OCI-LY3 (cell line): ENCODE results near the gene FSTL4.

Source experiments
- H2AFZ ChIP-seq: fragments of 200-600, 300-600 bp; shearing (Covaris generic); 2 replicates; pipeline ENCODE4 v1.6.0; 2014; ENCODE audit warnings: antibody characterized with exemption, low read depth, low read length
- H3K27ac ChIP-seq: fragments of 200-600, 300-600 bp; sonication (generic); 2 replicates; pipeline ENCODE4 v1.5.1; 2014; ENCODE audit warnings: mild to moderate bottlenecking, low read length, moderate library complexity, mixed read lengths
- H3K27me3 ChIP-seq: fragments of 200-600, 300-600 bp; sonication (generic); 2 replicates; pipeline ENCODE4 v1.6.1; 2014; ENCODE audit warnings: low read depth, low read length, mixed read lengths
- H3K36me3 ChIP-seq: fragments of 200-600, 300-600 bp; sonication (generic); replicated peaks from 2 replicates; pipeline ENCODE3; 2014; ENCODE audit warnings: low read depth, low read length, mixed read lengths
- H3K4me1 ChIP-seq: fragments of 300-600, 200-600 bp; sonication (generic); 2 replicates; pipeline ENCODE4 v1.6.1; 2014; ENCODE audit warnings: low read length, mixed read lengths
- H3K4me2 ChIP-seq: fragments of 200-600, 300-600 bp; sonication (generic); 2 replicates; pipeline ENCODE4 v1.6.1; 2014; ENCODE audit warnings: low read length, mixed read lengths
- H3K4me3 ChIP-seq: fragments of 300-600, 200-600 bp; sonication (generic); 2 replicates; pipeline ENCODE4 v1.5.1; 2014; ENCODE audit warnings: antibody characterized with exemption, mild to moderate bottlenecking, low read length, moderate library complexity
- H3K79me2 ChIP-seq: fragments of 300-600, 200-600 bp; shearing (Covaris generic); 2 replicates; pipeline ENCODE4 v1.6.1; 2014; ENCODE audit warnings: mild to moderate bottlenecking, low read length, mixed read lengths
- H3K9ac ChIP-seq: fragments of 300-600, 200-600 bp; shearing (Covaris generic); 2 replicates; pipeline ENCODE4 v1.6.0; 2014; ENCODE audit warnings: mild to moderate bottlenecking, low read length, moderate library complexity
- H3K9me3 ChIP-seq: fragments of 200-600, 300-600 bp; shearing (Covaris generic); 2 replicates; pipeline ENCODE4 v1.6.1; 2014; ENCODE audit warnings: low read length, mixed read lengths; ENCODE audit not compliant: insufficient read depth
- H4K20me1 ChIP-seq: fragments of 200-600, 300-600 bp; sonication (generic); 2 replicates; pipeline ENCODE4 v1.6.1; 2016; ENCODE audit warnings: low read length, mixed read lengths; ENCODE audit not compliant: insufficient read depth
- EZH2phosphoT487 ChIP-seq: fragments of 200-600 bp; shearing (Covaris generic); IDR thresholded peaks from 2 replicates; pipeline ENCODE4 v1.6.1; 2018; ENCODE audit warnings: antibody characterized with exemption, mixed run types, low read depth
- TF ChIP-seq, protein P1 (sequence below): fragments of 200-600, 300-600 bp; sonication (generic); IDR thresholded peaks from 2 replicates; pipeline ENCODE4 v1.5.1; 2014; ENCODE audit warnings: antibody characterized with exemption, low read length, low read depth

FSTL4 gene

DNA sequence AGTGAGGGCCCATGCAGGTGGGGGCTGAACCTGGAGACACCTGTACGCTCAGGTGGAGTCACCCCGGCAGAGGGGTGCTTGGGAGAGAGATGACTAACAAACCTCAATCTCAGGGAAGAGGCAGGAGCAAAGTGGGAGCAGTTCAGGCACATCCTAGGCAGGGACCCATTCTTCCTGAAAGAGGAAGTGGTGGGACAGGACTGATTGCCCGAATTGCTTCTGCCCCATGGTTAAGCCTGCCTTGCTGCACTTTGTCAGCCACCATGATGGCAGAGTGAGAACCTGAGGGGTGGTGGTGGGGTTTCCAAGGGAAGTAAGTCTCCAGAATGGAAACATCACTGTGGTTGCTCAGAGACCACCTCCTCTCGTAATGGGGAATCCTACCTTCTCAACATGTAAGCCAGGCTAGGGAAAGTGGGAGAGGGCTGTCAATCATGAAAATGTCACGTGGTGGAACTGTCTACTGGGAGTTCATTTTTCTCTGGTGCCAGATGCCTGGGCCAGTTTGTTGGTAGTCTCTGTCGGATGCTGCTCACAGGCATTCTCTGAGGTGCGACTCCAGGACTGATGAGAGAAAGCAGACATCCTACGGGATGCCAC is 410.2 kb downstream of the FSTL4 start:
- Histone ChIP-seq H3K4me2 (no peak overlapping the region), H3K79me2 (no peaks in the 10 kb centered on the region), H3K27me3 (peaks cover 18% of the 10 kb centered on the region), H3K9me3 (no peaks in the 10 kb centered on the region), H3K4me3 (no peak overlapping the region), H3K4me1 (no peaks in the 10 kb centered on the region), H3K9ac (no peak overlapping the region), H2AFZ (no peak overlapping the region), H3K27ac (no peak overlapping the region), H3K36me3 (no peaks in the 10 kb centered on the region), H4K20me1 (no peaks in the 10 kb centered on the region)
- no peak for TF ChIP-seq EZH2phosphoT487
- TF ChIP-seq, protein P1, sequence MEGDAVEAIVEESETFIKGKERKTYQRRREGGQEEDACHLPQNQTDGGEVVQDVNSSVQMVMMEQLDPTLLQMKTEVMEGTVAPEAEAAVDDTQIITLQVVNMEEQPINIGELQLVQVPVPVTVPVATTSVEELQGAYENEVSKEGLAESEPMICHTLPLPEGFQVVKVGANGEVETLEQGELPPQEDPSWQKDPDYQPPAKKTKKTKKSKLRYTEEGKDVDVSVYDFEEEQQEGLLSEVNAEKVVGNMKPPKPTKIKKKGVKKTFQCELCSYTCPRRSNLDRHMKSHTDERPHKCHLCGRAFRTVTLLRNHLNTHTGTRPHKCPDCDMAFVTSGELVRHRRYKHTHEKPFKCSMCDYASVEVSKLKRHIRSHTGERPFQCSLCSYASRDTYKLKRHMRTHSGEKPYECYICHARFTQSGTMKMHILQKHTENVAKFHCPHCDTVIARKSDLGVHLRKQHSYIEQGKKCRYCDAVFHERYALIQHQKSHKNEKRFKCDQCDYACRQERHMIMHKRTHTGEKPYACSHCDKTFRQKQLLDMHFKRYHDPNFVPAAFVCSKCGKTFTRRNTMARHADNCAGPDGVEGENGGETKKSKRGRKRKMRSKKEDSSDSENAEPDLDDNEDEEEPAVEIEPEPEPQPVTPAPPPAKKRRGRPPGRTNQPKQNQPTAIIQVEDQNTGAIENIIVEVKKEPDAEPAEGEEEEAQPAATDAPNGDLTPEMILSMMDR, result no peak

GRCh38 chr5:133201310-133201709 is 411.0 kb downstream of the FSTL4 start:
- Histone ChIP-seq H3K36me3 (no peaks in the 10 kb centered on the region), H4K20me1 (no peaks in the 10 kb centered on the region), H3K27me3 (peaks cover 15% of the 10 kb centered on the region; the same call in 1 of the 2 replicates), H3K4me1 (no peaks in the 10 kb centered on the region), H3K9ac (no peak overlapping the region), H2AFZ (no peak overlapping the region), H3K79me2 (no peaks in the 10 kb centered on the region), H3K9me3 (no peaks in the 10 kb centered on the region), H3K4me3 (no peak overlapping the region), H3K27ac (no peak overlapping the region), H3K4me2 (no peak overlapping the region)
- TF ChIP-seq, protein P1, result no peak
- TF ChIP-seq EZH2phosphoT487, result no peak

- Histone ChIP-seq H3K4me1 (no peaks in the 10 kb centered on the region), H3K79me2 (no peaks in the 10 kb centered on the region), H3K9ac (no peak overlapping the region), H3K27me3 (peaks cover 15% of the 10 kb centered on the region; the same call in 1 of the 2 replicates), H3K27ac (no peak overlapping the region), H3K36me3 (no peaks in the 10 kb centered on the region), H2AFZ (no peak overlapping the region), H3K4me2 (no peak overlapping the region), H3K9me3 (no peaks in the 10 kb centered on the region), H3K4me3 (no peak overlapping the region), H4K20me1 (no peaks in the 10 kb centered on the region)
- no peak for TF ChIP-seq EZH2phosphoT487
- TF ChIP-seq, protein P1, result no peak
Measured at GRCh38 chr5:133200256-133200655, 412.1 kb downstream of the FSTL4 start.

GRCh38 chr5:133199417-133200178 is 412.7 kb downstream of the FSTL4 start:
- Histone ChIP-seq H3K36me3 (no peaks in the 10 kb centered on the region), H3K4me1 (no peaks in the 10 kb centered on the region), H4K20me1 (no peaks in the 10 kb centered on the region), H2AFZ (no peak overlapping the region), H3K4me3 (no peak overlapping the region), H3K9me3 (no peaks in the 10 kb centered on the region), H3K27ac (no peak overlapping the region), H3K27me3 (peaks cover 15% of the 10 kb centered on the region; the same call in 1 of the 2 replicates), H3K9ac (no peak overlapping the region), H3K4me2 (no peak overlapping the region), H3K79me2 (no peaks in the 10 kb centered on the region)
- TF ChIP-seq EZH2phosphoT487, result no peak
- TF ChIP-seq, protein P1, result no peak
